Type B pancreatic cell (in vitro differentiated cells): ENCODE data around the gene EFNA4. TPM values are rescaled to one million over a fixed set of nuclear protein-coding genes. Genes with fewer than 3 reads are reported as not detected.

Experiments
- DNase-seq: peaks from one replicate; pipeline ENCODE4 v3.0.0; 2021; ENCODE audit warnings: mixed read lengths; ENCODE audit not compliant: unreplicated experiment; ENCODE audit errors: extremely low spot score
- H3K27ac Mint-ChIP-seq: 2 replicates; pipeline ENCODE4 v1.8.0; 2021; ENCODE audit warnings: mild to moderate bottlenecking, mixed read lengths
- H3K27me3 Mint-ChIP-seq: 2 replicates; pipeline ENCODE4 v1.8.0; 2021; ENCODE audit warnings: mixed read lengths
- H3K36me3 Mint-ChIP-seq: 2 replicates; pipeline ENCODE4 v1.8.0; 2021; ENCODE audit warnings: mixed read lengths
- H3K4me1 Mint-ChIP-seq: one replicate; pipeline ENCODE4 v1.8.0; 2021; ENCODE audit warnings: mixed read lengths; ENCODE audit not compliant: unreplicated experiment
- H3K4me3 Mint-ChIP-seq: 2 replicates; pipeline ENCODE4 v1.8.0; 2021; ENCODE audit warnings: mild to moderate bottlenecking, mixed read lengths
- H3K9me3 Mint-ChIP-seq: 2 replicates; pipeline ENCODE4 v1.8.0; 2021; ENCODE audit warnings: mixed read lengths
- CTCF ChIP-seq: fragments of 200-600 bp; sonication (generic); conservative IDR thresholded peaks from 2 replicates; pipeline ENCODE4 v1.5.0; 2021; ENCODE audit warnings: antibody characterized with exemption, mild to moderate bottlenecking
- total RNA-seq: library from RNA; stranded (reverse); gene quantifications from 2 replicates; pipeline ENCODE4 v1.2.1, GENCODE V29; 2021; ENCODE audit warnings: low replicate concordance

The EFNA4 gene
- total RNA-seq, 1 donor from 2014 or later = 22.1 TPM

- H3K36me3 Mint-ChIP-seq = no peaks in the 10 kb centered on the region
- peak; percentile 90 for DNase-seq
- peak; percentile 98 for TF ChIP-seq CTCF
These were observed 12.8 kb upstream of the EFNA4 start, which contains the start of gene ADAM15 for GRCh38 chr1:155050560-155051341. TSS of gene ADAM15 (plus strand) at chr1:155051316. CDS start at chr1:155051387, 71 bp downstream.

GRCh38 chr1:155051342-155051776 is 12.2 kb upstream of the EFNA4 start:
- Mint-ChIP-seq H3K27ac (no peak overlapping the region), H3K27me3 (no peaks in the 10 kb centered on the region), H3K36me3 (no peaks in the 10 kb centered on the region), H3K9me3 (no peaks in the 10 kb centered on the region), H3K4me1 (peaks cover 23% of the 10 kb centered on the region), H3K4me3 (peak overlapping the region; percentile 82)
- no peak for TF ChIP-seq CTCF
- DNase-seq = no peak

More at GRCh38 chr1:155050560-155051341, 12.8 kb upstream of the EFNA4 start, which contains the start of gene ADAM15:
- Mint-ChIP-seq H3K4me1 (peaks cover 23% of the 10 kb centered on the region), H3K27me3 (no peaks in the 10 kb centered on the region), H3K9me3 (no peaks in the 10 kb centered on the region), H3K4me3 (peak within 1 kb of the TSS; percentile 93), H3K27ac (peak within 1 kb of the TSS; percentile 91)

GRCh38 chr1:155051777-155052398 is 11.7 kb upstream of the EFNA4 start:
- TF ChIP-seq CTCF = no peak
- H3K36me3 Mint-ChIP-seq = no peaks in the 10 kb centered on the region
- H3K9me3 Mint-ChIP-seq = no peaks in the 10 kb centered on the region
- no peak for DNase-seq
- no peak overlapping the region for H3K27ac Mint-ChIP-seq
- peak overlapping the region; percentile 82 for H3K4me3 Mint-ChIP-seq
- H3K27me3 Mint-ChIP-seq = no peaks in the 10 kb centered on the region
- H3K4me1 Mint-ChIP-seq = peaks cover 23% of the 10 kb centered on the region

GRCh38 chr1:155052439-155053395 is 10.8 kb upstream of the EFNA4 start:
- Mint-ChIP-seq H3K4me3 (peak overlapping the region; percentile 82), H3K4me1 (peaks cover 23% of the 10 kb centered on the region), H3K27ac (peak overlapping the region; percentile 21), H3K9me3 (no peaks in the 10 kb centered on the region), H3K27me3 (no peaks in the 10 kb centered on the region), H3K36me3 (no peaks in the 10 kb centered on the region)
- TF ChIP-seq CTCF = no peak
- no peak for DNase-seq

GRCh38 chr1:155053531-155054105 is 9.9 kb upstream of the EFNA4 start:
- no peak for TF ChIP-seq CTCF
- Mint-ChIP-seq H3K27ac (no peak overlapping the region), H3K9me3 (no peaks in the 10 kb centered on the region), H3K4me3 (peak overlapping the region; percentile 52), H3K27me3 (no peaks in the 10 kb centered on the region), H3K36me3 (no peaks in the 10 kb centered on the region), H3K4me1 (peaks cover 21% of the 10 kb centered on the region)
- no peak for DNase-seq
